Neural cell (in vitro differentiated cells): Measurements from ENCODE around the gene TRIM45. TPM values are rescaled to one million over a fixed set of nuclear protein-coding genes. Genes with fewer than 3 reads are reported as not detected.

Source experiments
- H2AFZ ChIP-seq: fragments of 200-600, 300-800 bp; sonication (generic), shearing (Covaris generic); 2 replicates; pipeline ENCODE4 v1.6.0; 2014; ENCODE audit warnings: low read depth, mild to moderate bottlenecking, antibody characterized with exemption, low read length, moderate library complexity
- H3F3A ChIP-seq: fragments of 200-600 bp; shearing (Covaris generic); 2 replicates; pipeline ENCODE4 v1.6.1; 2016; ENCODE audit warnings: mild to moderate bottlenecking, moderate library complexity, mixed read lengths, antibody characterized with exemption, low read length; ENCODE audit not compliant: insufficient read depth, poor library complexity, severe bottlenecking
- H3K27ac ChIP-seq: fragments of 200-600, 300-800 bp; sonication (generic), shearing (Covaris generic); 2 replicates; pipeline ENCODE4 v1.5.1; 2014; ENCODE audit warnings: mild to moderate bottlenecking, low read length, moderate library complexity
- H3K27me3 ChIP-seq: fragments of 300-800, 200-600 bp; sonication (generic), shearing (Covaris generic); 2 replicates; pipeline ENCODE4 v1.6.0; 2014; ENCODE audit warnings: mild to moderate bottlenecking, low read depth, low read length, moderate library complexity; ENCODE audit not compliant: insufficient read depth
- H3K36me3 ChIP-seq: fragments of 300-800, 200-600 bp; sonication (generic), shearing (Covaris generic); 2 replicates; pipeline ENCODE4 v1.5.1; 2014; ENCODE audit warnings: mild to moderate bottlenecking, antibody characterized with exemption, low read length, moderate library complexity; ENCODE audit not compliant: insufficient read depth
- H3K4me2 ChIP-seq: fragments of 300-800, 200-600 bp; sonication (generic), shearing (Covaris generic); 2 replicates; pipeline ENCODE4 v1.6.0; 2014; ENCODE audit warnings: mild to moderate bottlenecking, low read length
- H3K4me3 ChIP-seq: fragments of 300-800, 200-600 bp; sonication (generic), shearing (Covaris generic); 2 replicates; pipeline ENCODE4 v1.5.1; 2014; ENCODE audit warnings: mild to moderate bottlenecking, low read length, moderate library complexity
- H3K79me2 ChIP-seq: fragments of 200-600 bp; shearing (Covaris generic); replicated peaks from 2 replicates; pipeline ENCODE4 v1.6.0; 2014; ENCODE audit warnings: mild to moderate bottlenecking, low read length, moderate library complexity; ENCODE audit not compliant: insufficient read depth
- H3K9ac ChIP-seq: fragments of 300-800, 200-600 bp; sonication (generic), shearing (Covaris generic); 2 replicates; pipeline ENCODE4 v1.6.1; 2016; ENCODE audit warnings: mild to moderate bottlenecking, low read length, mixed read lengths
- H3K9me2 ChIP-seq: fragments of 200-600 bp; shearing (Covaris generic); 2 replicates; pipeline ENCODE4 v1.6.1; 2016; ENCODE audit warnings: mild to moderate bottlenecking, low read length, mixed read lengths; ENCODE audit not compliant: insufficient read depth
- H3K9me3 ChIP-seq: fragments of 200-600, 300-800 bp; sonication (generic), shearing (Covaris generic); 2 replicates; pipeline ENCODE4 v1.6.1; 2016; ENCODE audit warnings: mild to moderate bottlenecking, mixed run types, low read length, moderate library complexity, mixed read lengths
- H4K20me1 ChIP-seq: fragments of 200-600 bp; shearing (Covaris generic); 2 replicates; pipeline ENCODE4 v1.6.1; 2016; ENCODE audit warnings: mild to moderate bottlenecking, mixed run types; ENCODE audit not compliant: insufficient read depth
- EP300 ChIP-seq: fragments of 450-650 bp; conservative IDR thresholded peaks from 2 replicates; pipeline ENCODE4 v1.6.1; 2014; ENCODE audit warnings: antibody characterized with exemption, mild to moderate bottlenecking, moderate library complexity; ENCODE audit not compliant: poor library complexity, severe bottlenecking
- EZH2 ChIP-seq: fragments of 200-600, 300-800 bp; shearing (Covaris generic), sonication (generic); IDR thresholded peaks from 2 replicates; pipeline ENCODE4 v1.6.1; 2014; ENCODE audit warnings: antibody characterized with exemption, low read length, borderline replicate concordance, mild to moderate bottlenecking; ENCODE audit not compliant: insufficient read depth, poor library complexity, severe bottlenecking
- MXI1 ChIP-seq: fragments of 450-650 bp; conservative IDR thresholded peaks from 2 replicates; pipeline ENCODE4 v1.6.1; 2014; ENCODE audit warnings: antibody characterized with exemption, mild to moderate bottlenecking; ENCODE audit not compliant: poor library complexity, severe bottlenecking
- POLR2AphosphoS5 ChIP-seq: IDR thresholded peaks from 2 replicates; pipeline ENCODE4 v1.6.1; 2012
- RAD21 ChIP-seq: fragments of 450-650 bp; conservative IDR thresholded peaks from 2 replicates; pipeline ENCODE4 v1.6.1; 2014; ENCODE audit warnings: antibody characterized with exemption, mild to moderate bottlenecking, moderate library complexity
- REST ChIP-seq: IDR thresholded peaks from 2 replicates; pipeline ENCODE4 v1.6.1; 2012; ENCODE audit warnings: borderline replicate concordance
- SMC3 ChIP-seq: fragments of 450-650 bp; conservative IDR thresholded peaks from 2 replicates; pipeline ENCODE4 v1.6.1; 2014; ENCODE audit warnings: antibody characterized with exemption, mild to moderate bottlenecking, moderate library complexity; ENCODE audit not compliant: poor library complexity
- TAF1 ChIP-seq: IDR thresholded peaks from 2 replicates; pipeline ENCODE4 v1.6.1; 2012; ENCODE audit warnings: low read depth
- polyA plus RNA-seq: library from polyadenylated mRNA; depleted of rRNA; stranded (reverse); fragments of >200 nt; gene quantifications from 2 replicates; pipeline ENCODE4 v1.2.3, GENCODE V29; 2014
- TF ChIP-seq, protein P1 (sequence below): fragments of 450-650 bp; IDR thresholded peaks from 2 replicates; pipeline ENCODE4 v1.5.1; 2014; ENCODE audit warnings: antibody characterized with exemption, mild to moderate bottlenecking, moderate library complexity; ENCODE audit not compliant: poor library complexity, severe bottlenecking

TRIM45 gene
- polyA plus RNA-seq, 1 donor from 2014 or later, result 4.9 TPM

DNA sequence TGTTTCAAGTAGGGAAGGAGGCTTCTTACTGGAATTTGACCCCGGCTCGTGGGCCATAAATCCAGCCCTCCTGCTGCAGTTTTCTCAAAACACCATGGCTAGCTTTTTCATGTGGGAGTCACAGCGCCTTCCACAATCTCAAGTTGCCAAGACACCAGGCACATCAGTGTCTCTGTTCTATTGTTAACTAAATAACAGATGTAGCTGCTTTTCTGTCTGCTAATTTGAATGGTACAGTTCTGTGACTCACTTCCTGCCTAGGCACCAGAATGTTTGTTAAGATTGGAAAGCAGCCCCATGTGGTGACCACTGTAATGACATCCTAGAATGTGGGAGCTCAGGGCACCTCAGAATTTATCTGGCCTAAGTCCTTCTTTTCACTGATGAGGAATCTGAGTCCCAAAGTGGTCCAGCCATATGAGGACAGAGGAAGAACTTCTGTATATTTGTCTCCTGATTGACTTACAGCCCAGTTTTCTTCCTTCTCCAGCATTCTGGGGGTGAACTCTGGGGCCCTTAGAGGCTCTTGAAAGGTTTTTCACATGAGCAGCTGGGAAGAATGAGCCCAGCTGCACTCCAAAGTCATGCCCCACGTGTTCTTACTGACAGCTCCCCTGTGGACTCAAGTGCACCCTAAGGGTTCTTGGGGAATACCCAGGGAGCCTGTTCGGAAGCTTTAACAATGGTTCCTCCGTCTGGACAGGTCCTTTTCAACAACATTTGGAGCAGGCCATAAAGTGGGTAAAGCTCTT lies 27.5 kb downstream of the TRIM45 start:
- H3K27ac ChIP-seq, result no peak overlapping the region
- H3K9ac ChIP-seq, result no peak overlapping the region
- TF ChIP-seq, protein P1, sequence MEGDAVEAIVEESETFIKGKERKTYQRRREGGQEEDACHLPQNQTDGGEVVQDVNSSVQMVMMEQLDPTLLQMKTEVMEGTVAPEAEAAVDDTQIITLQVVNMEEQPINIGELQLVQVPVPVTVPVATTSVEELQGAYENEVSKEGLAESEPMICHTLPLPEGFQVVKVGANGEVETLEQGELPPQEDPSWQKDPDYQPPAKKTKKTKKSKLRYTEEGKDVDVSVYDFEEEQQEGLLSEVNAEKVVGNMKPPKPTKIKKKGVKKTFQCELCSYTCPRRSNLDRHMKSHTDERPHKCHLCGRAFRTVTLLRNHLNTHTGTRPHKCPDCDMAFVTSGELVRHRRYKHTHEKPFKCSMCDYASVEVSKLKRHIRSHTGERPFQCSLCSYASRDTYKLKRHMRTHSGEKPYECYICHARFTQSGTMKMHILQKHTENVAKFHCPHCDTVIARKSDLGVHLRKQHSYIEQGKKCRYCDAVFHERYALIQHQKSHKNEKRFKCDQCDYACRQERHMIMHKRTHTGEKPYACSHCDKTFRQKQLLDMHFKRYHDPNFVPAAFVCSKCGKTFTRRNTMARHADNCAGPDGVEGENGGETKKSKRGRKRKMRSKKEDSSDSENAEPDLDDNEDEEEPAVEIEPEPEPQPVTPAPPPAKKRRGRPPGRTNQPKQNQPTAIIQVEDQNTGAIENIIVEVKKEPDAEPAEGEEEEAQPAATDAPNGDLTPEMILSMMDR, result no peak
- TF ChIP-seq REST (no peak), TAF1 (no peak), RAD21 (no peak), EP300 (no peak), EZH2 (no peak)
- no peaks in the 10 kb centered on the region for H3F3A ChIP-seq
- no peaks in the 10 kb centered on the region for H3K9me3 ChIP-seq
- H4K20me1 ChIP-seq, result no peaks in the 10 kb centered on the region
- H3K36me3 ChIP-seq, result no peaks in the 10 kb centered on the region
- no peak overlapping the region for H3K4me3 ChIP-seq
- no peak overlapping the region for H2AFZ ChIP-seq
- no peaks in the 10 kb centered on the region for H3K27me3 ChIP-seq
- no peaks in the 10 kb centered on the region for H3K79me2 ChIP-seq
- H3K9me2 ChIP-seq, result no peaks in the 10 kb centered on the region
- H3K4me2 ChIP-seq, result no peak overlapping the region

DNA sequence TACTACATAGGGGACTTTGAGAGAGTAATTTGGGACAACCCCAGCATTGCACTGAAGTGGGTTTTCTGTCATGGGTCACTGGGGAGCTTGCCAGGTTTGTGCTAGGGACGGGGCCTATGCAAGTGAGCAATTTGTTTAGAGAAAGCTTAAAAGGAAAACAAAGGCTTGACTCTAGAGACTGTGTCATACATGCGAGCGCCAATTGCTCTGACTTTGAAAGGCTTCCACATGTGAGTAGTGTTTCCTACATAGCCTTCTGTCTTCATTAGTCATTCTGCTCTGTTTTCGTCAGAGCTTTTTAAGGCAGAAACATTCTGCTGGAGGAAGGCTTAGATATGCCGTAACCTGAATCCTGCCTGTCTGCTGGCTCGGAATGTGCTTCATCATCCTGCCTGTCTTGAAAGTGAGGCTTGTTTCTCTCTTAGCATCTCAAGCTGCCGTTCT lies 28.4 kb downstream of the TRIM45 start:
- no peaks in the 10 kb centered on the region for H3F3A ChIP-seq
- no peak overlapping the region for H3K4me3 ChIP-seq
- no peak overlapping the region for H3K27ac ChIP-seq
- no peaks in the 10 kb centered on the region for H3K27me3 ChIP-seq
- no peak for TF ChIP-seq TAF1
- TF ChIP-seq POLR2AphosphoS5, result no peak
- no peak for TF ChIP-seq REST
- no peak for TF ChIP-seq RAD21
- TF ChIP-seq, protein P1, result no peak
- TF ChIP-seq MXI1, result no peak
- TF ChIP-seq SMC3, result no peak
- no peak for TF ChIP-seq EP300
- no peak for TF ChIP-seq EZH2
- H4K20me1 ChIP-seq, result no peaks in the 10 kb centered on the region
- no peak overlapping the region for H3K4me2 ChIP-seq
- no peak overlapping the region for H2AFZ ChIP-seq
- H3K9ac ChIP-seq, result no peak overlapping the region
- H3K9me3 ChIP-seq, result no peaks in the 10 kb centered on the region
- H3K36me3 ChIP-seq, result no peaks in the 10 kb centered on the region
- no peaks in the 10 kb centered on the region for H3K9me2 ChIP-seq
- no peaks in the 10 kb centered on the region for H3K79me2 ChIP-seq
